Measurements from ENCODE around the gene CDKL1. TPM values are rescaled to one million over a fixed set of nuclear protein-coding genes. Genes with fewer than 3 reads are reported as not detected.
A peak's percentile ranks its signal among the peaks of the same experiment; 100 is the strongest.

Gene CDKL1
- total RNA-seq (2021): 8.7 and 11.3 TPM in 2 replicates
- Bru-seq, nascent RNA: percentile 52 among the genes with signal in this experiment
- percentile 48 among the genes with signal in this experiment for BruChase-seq, experiment 1, labeled RNA remaining after a 2-hour chase
- BruChase-seq, experiment 2, labeled RNA remaining after a 6-hour chase: percentile 54 among the genes with signal in this experiment
- long read RNA-seq, partial matches to known transcripts: 0 of 3 reads
- long read RNA-seq, other reads (novel, unspliced or antisense): 3 of 3 reads

DNA sequence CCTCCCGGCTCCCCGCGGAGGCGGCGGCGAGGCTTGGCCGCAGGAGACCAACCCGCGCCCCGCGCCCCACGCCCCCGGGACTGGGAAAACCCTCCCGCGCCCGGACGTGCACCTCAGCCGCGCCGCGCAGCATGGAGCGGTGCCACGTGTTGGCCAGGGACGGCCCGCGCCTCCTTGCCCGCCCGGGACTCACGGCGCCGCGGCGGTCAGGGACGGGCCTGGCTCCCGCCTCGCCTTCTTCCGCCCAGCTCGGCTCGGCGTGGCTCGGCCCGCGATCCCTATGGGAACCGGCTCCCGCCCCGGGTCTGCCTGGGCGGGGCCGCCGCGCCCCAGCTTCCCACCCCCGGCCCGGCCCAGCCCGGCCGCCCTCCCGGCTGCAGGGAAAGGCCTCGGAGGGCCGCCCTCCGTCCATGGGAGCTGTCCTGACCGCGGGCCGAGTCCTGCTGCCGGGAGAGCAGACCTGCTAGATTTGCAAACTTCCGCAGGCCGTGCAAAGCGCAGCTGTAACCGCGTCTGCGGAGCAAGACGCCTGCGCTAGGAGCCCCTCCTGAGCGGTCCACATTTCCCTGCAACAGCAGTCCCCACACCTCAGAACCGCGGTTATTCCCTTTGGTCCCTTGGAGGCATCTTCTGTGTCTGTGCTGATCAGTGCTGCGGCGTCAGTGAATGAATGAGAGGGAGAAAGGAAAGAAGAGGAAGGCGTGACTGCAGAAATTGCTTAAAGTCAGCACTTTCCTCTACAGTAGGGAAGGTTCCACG is at the start of gene CDKL1:
TSS of gene CDKL1 (minus strand) at position 251 of the 759 bp plus-strand sequence. CDS start 1,013 bp downstream, outside the sequence.
- Histone ChIP-seq H3K9me3 (ENCODE audit: low read depth, low read length, poor library complexity, severe bottlenecking) (no peaks in the 10 kb centered on the region), H3K27ac (ENCODE audit: low read depth, low read length, poor library complexity, severe bottlenecking) (peak within 1 kb of the TSS; percentile 34), H3K4me1 (ENCODE audit: insufficient read depth, low read length, poor library complexity, severe bottlenecking) (peaks cover 6% of the 10 kb centered on the region), H3K4me3 (ENCODE audit: low read depth, low read length, poor library complexity, severe bottlenecking) (peak within 1 kb of the TSS; percentile 59), H3K27me3 (replicated peaks; ENCODE audit: insufficient read depth, low read depth, low read length, poor library complexity) (no peaks in the 10 kb centered on the region), H3K36me3 (ENCODE audit: insufficient read depth, low read length, poor library complexity, severe bottlenecking) (peaks cover 5% of the 10 kb centered on the region)
- ChIA-PET POLR2A (ENCODE audit: low non-redundant PET) (no interaction called here), CTCF (no interaction called here)
- intact Hi-C loops (cut with micrococcal nuclease; ENCODE audit: unreplicated experiment): no loop called here
- DNase-seq (ENCODE audit: low spot score): peak; percentile 71
- no TSS peak for BruUV-seq (replicated peaks)
- no peak for TF ChIP-seq EZH2 (IDR thresholded peaks at IDR 0.05; ENCODE audit: borderline replicate concordance, low read depth, low read length, poor library complexity, severe bottlenecking)
- TF ChIP-seq, protein P1, sequence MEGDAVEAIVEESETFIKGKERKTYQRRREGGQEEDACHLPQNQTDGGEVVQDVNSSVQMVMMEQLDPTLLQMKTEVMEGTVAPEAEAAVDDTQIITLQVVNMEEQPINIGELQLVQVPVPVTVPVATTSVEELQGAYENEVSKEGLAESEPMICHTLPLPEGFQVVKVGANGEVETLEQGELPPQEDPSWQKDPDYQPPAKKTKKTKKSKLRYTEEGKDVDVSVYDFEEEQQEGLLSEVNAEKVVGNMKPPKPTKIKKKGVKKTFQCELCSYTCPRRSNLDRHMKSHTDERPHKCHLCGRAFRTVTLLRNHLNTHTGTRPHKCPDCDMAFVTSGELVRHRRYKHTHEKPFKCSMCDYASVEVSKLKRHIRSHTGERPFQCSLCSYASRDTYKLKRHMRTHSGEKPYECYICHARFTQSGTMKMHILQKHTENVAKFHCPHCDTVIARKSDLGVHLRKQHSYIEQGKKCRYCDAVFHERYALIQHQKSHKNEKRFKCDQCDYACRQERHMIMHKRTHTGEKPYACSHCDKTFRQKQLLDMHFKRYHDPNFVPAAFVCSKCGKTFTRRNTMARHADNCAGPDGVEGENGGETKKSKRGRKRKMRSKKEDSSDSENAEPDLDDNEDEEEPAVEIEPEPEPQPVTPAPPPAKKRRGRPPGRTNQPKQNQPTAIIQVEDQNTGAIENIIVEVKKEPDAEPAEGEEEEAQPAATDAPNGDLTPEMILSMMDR (conservative IDR thresholded peaks at IDR 0.05; ENCODE audit: low read depth, low read length): no peak

DNA sequence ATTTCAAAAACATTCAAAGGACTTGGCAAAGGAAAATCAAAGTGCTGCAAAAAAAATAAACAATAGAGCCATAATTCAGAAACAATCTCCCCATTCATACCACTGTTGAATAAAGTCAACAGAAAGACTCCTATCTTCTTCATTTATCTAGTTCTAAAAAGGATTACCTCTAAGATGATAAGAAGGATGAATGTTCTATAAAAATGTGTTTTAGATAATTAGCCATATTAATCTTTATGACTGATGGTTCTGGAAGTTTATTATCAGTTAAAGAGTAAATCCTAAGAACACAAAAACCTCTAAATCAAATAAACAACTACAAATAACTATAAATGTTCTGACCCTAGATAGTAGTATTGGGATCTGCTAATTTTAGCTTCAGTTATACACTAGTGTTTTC is 37.8 kb upstream of the CDKL1 start:
- Histone ChIP-seq H3K9me3 (ENCODE audit: low read depth, low read length, poor library complexity, severe bottlenecking) (peaks cover 8% of the 10 kb centered on the region), H3K4me3 (ENCODE audit: low read depth, low read length, poor library complexity, severe bottlenecking) (no peak overlapping the region), H3K36me3 (ENCODE audit: insufficient read depth, low read length, poor library complexity, severe bottlenecking) (peaks cover 41% of the 10 kb centered on the region), H3K27me3 (replicated peaks; ENCODE audit: insufficient read depth, low read depth, low read length, poor library complexity) (no peaks in the 10 kb centered on the region), H3K27ac (ENCODE audit: low read depth, low read length, poor library complexity, severe bottlenecking) (no peak overlapping the region), H3K4me1 (ENCODE audit: insufficient read depth, low read length, poor library complexity, severe bottlenecking) (no peaks in the 10 kb centered on the region)
- intact Hi-C loops (cut with micrococcal nuclease; ENCODE audit: unreplicated experiment): no loop called here
- POLR2A ChIA-PET (ENCODE audit: low non-redundant PET): no interaction called here
- DNase-seq (ENCODE audit: low spot score): no peak
- no peak for TF ChIP-seq EZH2 (IDR thresholded peaks at IDR 0.05; ENCODE audit: borderline replicate concordance, low read depth, low read length, poor library complexity, severe bottlenecking)
- TF ChIP-seq, protein P1 (conservative IDR thresholded peaks at IDR 0.05; ENCODE audit: low read depth, low read length): no peak
- CTCF ChIA-PET: no interaction called here
- BruUV-seq (replicated peaks): no TSS peak

DNA sequence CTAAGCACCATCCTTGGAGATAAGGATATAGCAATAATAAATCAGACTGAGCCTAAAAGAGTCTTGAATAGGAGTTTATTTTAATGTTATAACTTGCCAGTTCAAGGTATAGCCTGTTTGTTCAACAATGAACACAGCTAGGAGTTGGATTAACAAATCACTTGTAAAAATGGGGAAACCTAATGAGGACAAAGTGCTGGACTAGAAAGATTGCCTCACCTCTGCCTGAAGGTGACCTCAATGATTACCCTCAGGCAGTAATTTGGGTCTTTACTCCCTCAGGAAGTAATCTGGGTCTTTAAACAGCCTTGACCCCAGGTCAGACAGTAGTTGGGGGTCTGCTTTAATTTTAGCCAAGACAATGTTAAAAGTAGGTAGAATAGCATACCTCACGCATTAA is 35.5 kb upstream of the CDKL1 start:
- ChIA-PET POLR2A (ENCODE audit: low non-redundant PET) (no interaction called here), CTCF (no interaction called here)
- H3K27ac ChIP-seq (ENCODE audit: low read depth, low read length, poor library complexity, severe bottlenecking): no peak overlapping the region
- H3K36me3 ChIP-seq (ENCODE audit: insufficient read depth, low read length, poor library complexity, severe bottlenecking): peaks cover 41% of the 10 kb centered on the region
- no peak overlapping the region for H3K4me3 ChIP-seq (ENCODE audit: low read depth, low read length, poor library complexity, severe bottlenecking)
- no peak for DNase-seq (ENCODE audit: low spot score)
- intact Hi-C loops (cut with micrococcal nuclease; ENCODE audit: unreplicated experiment): no loop called here
- H3K27me3 ChIP-seq (replicated peaks; ENCODE audit: insufficient read depth, low read depth, low read length, poor library complexity): no peaks in the 10 kb centered on the region
- H3K9me3 ChIP-seq (ENCODE audit: low read depth, low read length, poor library complexity, severe bottlenecking): peaks cover 6% of the 10 kb centered on the region
- H3K4me1 ChIP-seq (ENCODE audit: insufficient read depth, low read length, poor library complexity, severe bottlenecking): no peaks in the 10 kb centered on the region
- TF ChIP-seq EZH2 (IDR thresholded peaks at IDR 0.05; ENCODE audit: borderline replicate concordance, low read depth, low read length, poor library complexity, severe bottlenecking): no peak
- TF ChIP-seq, protein P1 (conservative IDR thresholded peaks at IDR 0.05; ENCODE audit: low read depth, low read length): no peak
- no TSS peak for BruUV-seq (replicated peaks)
